GM21447 (cell line): ENCODE data around the gene SURF4.

Experiments used
- ATAC-seq: cut with Tn5 transposase; IDR thresholded peaks from one replicate; pipeline ENCODE4 v1.9.1; 2021; ENCODE audit not compliant: unreplicated experiment

Gene SURF4

GRCh38 chr9:133375116-133375723 lies 640 bp downstream of the SURF4 start:
- peak; percentile 13 for ATAC-seq

GRCh38 chr9:133374612-133375115 lies 1.2 kb downstream of the SURF4 start:
- ATAC-seq, result no peak

GRCh38 chr9:133372144-133372543 lies 3.7 kb downstream of the SURF4 start:
- no peak for ATAC-seq

- ATAC-seq, result no peak
Observed at GRCh38 chr9:133371261-133371711, 4.6 kb downstream of the SURF4 start.

- ATAC-seq, result no peak
Observed at GRCh38 chr9:133370685-133371084, 5.2 kb downstream of the SURF4 start.

- no peak for ATAC-seq
Observed at GRCh38 chr9:133369933-133370332, 5.9 kb downstream of the SURF4 start.

GRCh38 chr9:133369422-133369821 lies 6.4 kb downstream of the SURF4 start:
- ATAC-seq, result no peak

GRCh38 chr9:133368249-133368881 lies 7.5 kb downstream of the SURF4 start:
- ATAC-seq, result no peak

- ATAC-seq, result no peak
Observed at GRCh38 chr9:133367778-133368177, 8.1 kb downstream of the SURF4 start.

- no peak for ATAC-seq
Observed at GRCh38 chr9:133367221-133367620, 8.6 kb downstream of the SURF4 start.

- no peak for ATAC-seq
Observed at GRCh38 chr9:133366435-133366834, 9.4 kb downstream of the SURF4 start.

GRCh38 chr9:133362359-133363044 lies 13.4 kb downstream of the SURF4 start:
- ATAC-seq, result no peak

GRCh38 chr9:133361507-133362092 lies 14.3 kb downstream of the SURF4 start:
- ATAC-seq, result no peak

GRCh38 chr9:133360400-133361393 lies 15.2 kb downstream of the SURF4 start:
- ATAC-seq, result no peak

- no peak for ATAC-seq
Observed at GRCh38 chr9:133359399-133360175, 16.3 kb downstream of the SURF4 start.

GRCh38 chr9:133357656-133358055 lies 18.2 kb downstream of the SURF4 start:
- no peak for ATAC-seq

GRCh38 chr9:133356391-133357091 lies 19.3 kb downstream of the SURF4 start, which contains the start of the genes SURF1 and SURF2:
SURF1 (minus strand) TSS chr9:133356487; CDS start chr9:133356453, 34 bp downstream.
SURF2 (plus strand) TSS chr9:133356550; CDS start chr9:133356593, 43 bp downstream.
- ATAC-seq, result peak; percentile 55

GRCh38 chr9:133355881-133356357 lies 19.9 kb downstream of the SURF4 start:
- ATAC-seq, result peak; percentile 27

- ATAC-seq, result no peak
Observed at GRCh38 chr9:133354766-133355165, 21.1 kb downstream of the SURF4 start.
